Activated T-cell treated with anti-CD3 and anti-CD28 coated beads, Interleukin-2, amount 50 U/mL, for 72 hours (primary cell): ENCODE measurements around the gene AKR1B1. TPM values are rescaled to one million over a fixed set of nuclear protein-coding genes. Genes with fewer than 3 reads are reported as not detected.
"Not testable (repeated sequence)": the region's sequence is repeated elsewhere in the genome, so short reads cannot be mapped to it uniquely, and the experiment has no call there.

Source experiments
- ATAC-seq, 2 donors: fragments of 150-1000 bp; cut with Tn5 transposase; replicated peaks in 1 of 2; 2 replicates each; pipeline ENCODE4 v1.10.0; 2021; ENCODE audit warnings: moderate library complexity in 2 of 2, mild to moderate bottlenecking in 1 of 2
- DNase-seq, 2 donors: peaks; one replicate each; pipeline ENCODE4 v3.0.0; 2021 to 2022; ENCODE audit warnings: mixed read lengths in 1 of 2
- H3K27ac Mint-ChIP-seq: one replicate; pipeline ENCODE4 v1.8.0; 2022; ENCODE audit warnings: mild to moderate bottlenecking, moderate library complexity, mixed read lengths
- H3K27me3 Mint-ChIP-seq: one replicate; pipeline ENCODE4 v1.8.0; 2022; ENCODE audit warnings: low read depth, mixed read lengths
- H3K36me3 Mint-ChIP-seq, 2 donors: one replicate each; pipeline ENCODE4 v1.8.0; 2022; ENCODE audit warnings: mixed read lengths in 2 of 2, mild to moderate bottlenecking in 1 of 2; ENCODE audit not compliant: insufficient read depth in 2 of 2
- H3K4me1 Mint-ChIP-seq: one replicate; pipeline ENCODE4 v1.8.0; 2022; ENCODE audit warnings: low read depth, mixed read lengths
- H3K4me3 Mint-ChIP-seq, 2 donors: one replicate each; pipeline ENCODE4 v1.8.0; 2022; ENCODE audit warnings: mild to moderate bottlenecking in 2 of 2, mixed read lengths in 2 of 2, moderate library complexity in 2 of 2
- H3K9me3 Mint-ChIP-seq, 2 donors: one replicate each; pipeline ENCODE4 v1.8.0; 2022; ENCODE audit warnings: mixed read lengths in 2 of 2
- total RNA-seq, 2 donors: library from RNA; stranded (reverse); gene quantifications; one replicate each; pipeline ENCODE4 v1.2.3, GENCODE V29; 2022

AKR1B1 gene
- 100 to 1,000 TPM in 1 of 2 donors, 10 to 100 TPM in 1; 95.1 to 117 TPM for total RNA-seq

DNA sequence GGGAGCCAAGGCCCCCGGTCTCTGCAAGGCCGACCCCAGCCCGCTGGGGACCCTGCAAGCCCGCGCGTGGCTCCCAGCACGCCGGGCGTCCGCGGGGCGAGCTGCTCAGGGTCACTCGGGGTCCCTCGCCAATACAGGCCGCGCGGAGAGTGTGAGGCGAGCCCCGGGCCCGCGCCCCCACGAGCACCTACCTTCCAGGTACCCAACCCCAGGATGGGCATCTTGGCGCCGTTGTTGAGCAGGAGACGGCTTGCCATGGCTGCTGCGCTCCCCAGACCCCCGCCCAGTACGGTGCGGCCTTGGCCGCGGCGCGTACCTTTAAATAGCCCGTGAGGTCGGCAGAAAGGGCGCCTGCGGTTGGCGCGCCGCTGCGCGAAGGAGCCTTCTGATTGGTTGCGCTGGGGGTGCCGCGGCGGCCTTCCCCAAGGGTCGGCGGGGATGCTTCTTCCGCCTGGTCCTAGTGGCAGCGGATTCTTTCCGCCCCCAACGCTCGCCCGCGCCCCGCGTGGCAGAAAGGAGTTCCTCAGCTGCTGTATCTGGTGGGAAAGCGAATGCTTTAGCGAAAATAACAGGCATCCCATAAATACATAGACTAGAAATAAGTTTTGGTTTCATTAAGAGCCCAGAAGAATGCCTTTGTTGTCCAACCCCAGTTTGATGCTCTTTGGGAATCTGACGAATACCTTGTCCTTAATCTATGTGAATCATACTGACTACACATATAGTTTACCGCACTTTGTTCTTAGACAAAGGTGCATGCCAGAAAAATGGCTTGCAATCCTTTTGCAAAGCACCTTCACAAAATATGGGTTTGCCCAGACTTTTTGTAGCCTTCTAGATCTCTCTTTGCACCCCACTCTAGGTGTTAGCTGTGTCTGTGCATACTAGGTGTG is at the start of gene AKR1B1:
AKR1B1 (minus strand) TSS at position 295 of the 893 bp plus-strand sequence; CDS start at position 257, 38 bp downstream.
- peaks cover 48% of the 10 kb centered on the region for H3K4me1 Mint-ChIP-seq
- H3K36me3 Mint-ChIP-seq: peaks cover 1 to 5% of the 10 kb centered on the region in 2 donors
- ATAC-seq (peak; percentile 95), DNase-seq (peak; percentile 93 to 94)
- peaks cover 1% of the 10 kb centered on the region in 2 donors for H3K9me3 Mint-ChIP-seq
- H3K4me3 Mint-ChIP-seq: peak within 1 kb of the TSS; percentile 85 to 87
- H3K27me3 Mint-ChIP-seq: no peaks in the 10 kb centered on the region
- H3K27ac Mint-ChIP-seq: peak within 1 kb of the TSS; percentile 81

- no peak overlapping the region for H3K27ac Mint-ChIP-seq
- no peak for DNase-seq
- no peaks in the 10 kb centered on the region for H3K9me3 Mint-ChIP-seq
- peaks cover 7% of the 10 kb centered on the region for H3K27me3 Mint-ChIP-seq
- no peaks in the 10 kb centered on the region for H3K4me1 Mint-ChIP-seq
- no peak for ATAC-seq
- no peak overlapping the region for H3K4me3 Mint-ChIP-seq
- H3K36me3 Mint-ChIP-seq: no peaks in the 10 kb centered on the region
Measured at GRCh38 chr7:134505856-134506255, 47.0 kb upstream of the AKR1B1 start.

- H3K4me3 Mint-ChIP-seq: no peak overlapping the region
- H3K27ac Mint-ChIP-seq: no peak overlapping the region
- DNase-seq: no peak
Measured at GRCh38 chr7:134504660-134505164, 45.8 kb upstream of the AKR1B1 start.

GRCh38 chr7:134502463-134503371 is 43.8 kb upstream of the AKR1B1 start:
- ATAC-seq: no peak
- Mint-ChIP-seq H3K27me3 (peaks cover 12% of the 10 kb centered on the region), H3K4me1 (no peaks in the 10 kb centered on the region), H3K4me3 (no peak overlapping the region), H3K27ac (no peak overlapping the region), H3K36me3 (no peaks in the 10 kb centered on the region), H3K9me3 (no peaks in the 10 kb centered on the region)
- DNase-seq: no peak

More at GRCh38 chr7:134504660-134505164, 45.8 kb upstream of the AKR1B1 start:
- no peaks in the 10 kb centered on the region for H3K9me3 Mint-ChIP-seq
- H3K36me3 Mint-ChIP-seq: no peaks in the 10 kb centered on the region
- H3K4me1 Mint-ChIP-seq: no peaks in the 10 kb centered on the region
- peaks cover 12% of the 10 kb centered on the region for H3K27me3 Mint-ChIP-seq
- ATAC-seq: no peak

DNA sequence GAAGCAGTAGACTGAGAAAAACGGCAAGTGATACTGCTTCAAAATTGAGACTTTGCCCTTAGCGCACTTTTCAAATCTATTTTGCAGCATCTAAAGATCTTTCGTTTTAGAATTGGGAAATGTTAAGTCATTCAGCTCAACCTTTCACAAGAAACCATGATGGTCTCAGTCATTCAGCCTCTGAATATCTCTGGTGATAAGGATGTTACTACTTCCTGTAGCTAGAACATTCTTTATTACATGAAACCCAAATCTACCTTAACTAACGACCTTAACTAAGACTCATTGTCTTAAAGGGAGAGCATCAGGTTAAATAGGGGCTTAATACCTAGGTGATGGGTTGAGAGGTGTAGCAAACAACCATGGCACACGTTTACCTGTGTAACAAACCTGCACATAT is 42.1 kb upstream of the AKR1B1 start:
- no peaks in the 10 kb centered on the region for H3K4me1 Mint-ChIP-seq
- H3K27ac Mint-ChIP-seq: no peak overlapping the region
- no peaks in the 10 kb centered on the region for H3K36me3 Mint-ChIP-seq
- H3K27me3 Mint-ChIP-seq: peaks cover 12% of the 10 kb centered on the region
- H3K9me3 Mint-ChIP-seq: no peaks in the 10 kb centered on the region
- DNase-seq: no peak
- ATAC-seq: no peak
- no peak overlapping the region for H3K4me3 Mint-ChIP-seq

GRCh38 chr7:134500406-134500805 is 41.5 kb upstream of the AKR1B1 start:
- peaks cover 12% of the 10 kb centered on the region for H3K27me3 Mint-ChIP-seq
- H3K4me1 Mint-ChIP-seq: no peaks in the 10 kb centered on the region
- no peak overlapping the region for H3K4me3 Mint-ChIP-seq
- no peak overlapping the region for H3K27ac Mint-ChIP-seq
- H3K9me3 Mint-ChIP-seq: no peaks in the 10 kb centered on the region
- no peaks in the 10 kb centered on the region for H3K36me3 Mint-ChIP-seq
- no peak for ATAC-seq
- no peak for DNase-seq

DNA sequence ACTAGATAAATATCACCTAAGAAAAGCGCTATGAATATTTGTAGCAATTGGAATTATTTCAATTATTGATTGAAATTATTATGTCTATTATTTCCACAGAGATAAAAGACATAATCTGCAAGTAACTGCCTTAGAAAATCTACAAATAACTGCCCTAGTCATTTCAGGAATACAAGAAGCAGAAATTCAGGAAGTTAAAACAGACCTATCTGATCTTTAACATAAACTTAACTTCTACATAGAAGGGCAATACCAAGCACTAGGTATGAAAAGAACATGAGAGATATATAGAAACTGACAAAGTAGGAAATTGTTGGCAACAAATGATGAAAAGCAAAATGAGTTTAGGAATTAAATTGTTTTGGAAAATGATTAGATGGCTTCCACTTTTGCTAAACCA is 36.6 kb upstream of the AKR1B1 start:
- Mint-ChIP-seq H3K27me3 (peaks cover 21% of the 10 kb centered on the region), H3K4me3 (no peak overlapping the region), H3K9me3 (no peaks in the 10 kb centered on the region), H3K4me1 (no peaks in the 10 kb centered on the region), H3K27ac (no peak overlapping the region), H3K36me3 (no peaks in the 10 kb centered on the region)
- DNase-seq: no peak
- no peak for ATAC-seq

DNA sequence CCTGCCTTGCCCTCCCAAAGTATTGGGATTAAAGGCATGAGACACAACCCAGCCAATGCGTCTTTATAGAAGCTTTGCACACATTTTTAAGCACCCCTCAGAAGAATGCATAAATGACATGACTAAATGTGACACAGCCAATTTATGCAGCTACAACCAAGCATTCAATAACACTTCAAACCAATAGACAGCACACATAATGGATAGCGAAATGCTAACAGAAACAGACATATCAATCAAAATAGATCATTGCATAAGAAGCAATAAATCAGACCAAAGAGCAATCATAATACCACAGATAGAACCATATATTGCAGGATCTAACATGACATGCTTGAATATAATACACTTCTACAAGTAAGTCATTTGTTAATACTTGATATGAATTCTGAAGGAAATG is 34.2 kb upstream of the AKR1B1 start:
- Mint-ChIP-seq H3K36me3 (no peaks in the 10 kb centered on the region), H3K27me3 (peaks cover 16% of the 10 kb centered on the region), H3K27ac (no peak overlapping the region), H3K9me3 (no peaks in the 10 kb centered on the region), H3K4me1 (no peaks in the 10 kb centered on the region), H3K4me3 (no peak overlapping the region)
- DNase-seq (no peak), ATAC-seq (no peak)

DNA sequence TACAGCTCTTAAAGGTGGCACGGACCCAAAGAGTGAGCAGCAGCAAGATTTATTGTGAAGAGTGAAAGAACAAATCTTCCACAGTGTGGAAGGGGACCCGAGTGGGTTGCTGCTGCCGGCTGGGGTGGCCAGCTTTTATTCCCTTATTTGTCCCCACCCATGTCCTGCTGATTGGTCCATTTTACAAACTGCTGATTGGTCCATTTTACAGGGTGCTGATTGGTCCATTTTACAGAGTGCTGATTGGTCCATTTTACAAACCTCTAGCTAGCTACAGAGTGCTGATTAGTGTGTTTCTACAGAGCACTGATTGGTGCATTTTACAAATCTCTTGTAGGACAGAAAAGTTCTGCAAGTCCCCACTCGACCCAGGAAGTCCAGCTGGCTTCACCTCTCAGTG is 28.8 kb upstream of the AKR1B1 start:
- not testable (repeated sequence) for H3K27ac Mint-ChIP-seq, DNase-seq, H3K4me1 Mint-ChIP-seq, H3K4me3 Mint-ChIP-seq, H3K36me3 Mint-ChIP-seq, ATAC-seq, H3K9me3 Mint-ChIP-seq
- H3K27me3 Mint-ChIP-seq: peaks cover 34% of the 10 kb centered on the region

DNA sequence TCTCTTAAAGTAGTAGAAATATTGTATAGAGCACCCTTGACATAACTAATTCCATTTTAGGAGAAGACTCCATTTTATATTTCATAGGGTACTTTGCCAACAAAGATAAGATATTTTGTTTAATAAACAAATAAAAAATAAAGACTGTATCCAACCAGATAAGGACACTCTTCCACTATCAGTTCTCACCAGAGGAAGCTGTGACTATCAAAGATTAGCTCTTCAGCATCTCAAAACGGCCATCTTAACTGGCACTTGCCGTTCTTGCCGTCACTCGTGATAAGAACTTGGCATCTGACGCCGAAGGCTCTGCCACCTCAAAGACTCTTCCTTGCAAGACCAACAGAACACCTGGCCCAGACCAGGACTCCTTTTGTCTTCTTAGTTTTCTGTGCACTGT is 26.3 kb upstream of the AKR1B1 start:
- no peak overlapping the region for H3K27ac Mint-ChIP-seq
- no peaks in the 10 kb centered on the region for H3K36me3 Mint-ChIP-seq
- no peak overlapping the region for H3K4me3 Mint-ChIP-seq
- ATAC-seq: no peak
- H3K9me3 Mint-ChIP-seq: peaks cover 0 to 2% of the 10 kb centered on the region in 2 donors
- H3K4me1 Mint-ChIP-seq: no peaks in the 10 kb centered on the region
- DNase-seq: no peak
- peaks cover 32% of the 10 kb centered on the region for H3K27me3 Mint-ChIP-seq

- Mint-ChIP-seq H3K9me3 (peaks cover 0 to 2% of the 10 kb centered on the region in 2 donors), H3K4me3 (no peak overlapping the region), H3K27ac (no peak overlapping the region), H3K36me3 (no peaks in the 10 kb centered on the region), H3K4me1 (no peaks in the 10 kb centered on the region), H3K27me3 (peaks cover 32% of the 10 kb centered on the region)
- DNase-seq (no peak), ATAC-seq (no peak)
Measured at GRCh38 chr7:134483296-134483695, 24.4 kb upstream of the AKR1B1 start.

GRCh38 chr7:134482858-134483257 is 24.0 kb upstream of the AKR1B1 start:
- no peaks in the 10 kb centered on the region for H3K4me1 Mint-ChIP-seq
- no peak for DNase-seq
- H3K9me3 Mint-ChIP-seq: peaks cover 0 to 2% of the 10 kb centered on the region in 2 donors
- no peak overlapping the region for H3K4me3 Mint-ChIP-seq
- ATAC-seq: no peak
- H3K36me3 Mint-ChIP-seq: no peaks in the 10 kb centered on the region
- peaks cover 32% of the 10 kb centered on the region for H3K27me3 Mint-ChIP-seq
- H3K27ac Mint-ChIP-seq: no peak overlapping the region

DNA sequence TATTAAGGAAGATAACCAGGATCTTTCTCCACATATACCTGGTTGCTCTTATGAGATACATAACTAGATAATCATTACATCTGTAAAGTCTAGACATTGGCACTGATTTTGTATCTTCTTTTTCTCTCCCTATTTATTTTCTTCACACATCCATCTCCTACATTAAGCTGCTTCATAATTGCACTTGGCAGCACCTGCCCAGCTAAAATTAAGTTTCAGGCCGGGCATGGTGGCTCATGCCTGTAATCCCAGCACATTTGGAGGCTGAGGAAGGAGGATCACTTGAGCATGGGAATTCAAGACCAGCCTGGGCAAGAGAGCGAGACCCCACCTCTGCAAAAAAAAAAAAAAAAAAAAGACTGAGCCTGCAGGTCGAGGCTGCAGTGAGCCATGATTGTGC is 22.3 kb upstream of the AKR1B1 start:
- Mint-ChIP-seq H3K36me3 (no peaks in the 10 kb centered on the region), H3K9me3 (no peaks in the 10 kb centered on the region), H3K27ac (no peak overlapping the region), H3K4me3 (no peak overlapping the region), H3K27me3 (peaks cover 25% of the 10 kb centered on the region), H3K4me1 (no peaks in the 10 kb centered on the region)
- no peak for ATAC-seq
- DNase-seq: no peak
